Measurements from ENCODE around the gene CCDC82. TPM values are rescaled to one million over a fixed set of nuclear protein-coding genes. Genes with fewer than 3 reads are reported as not detected.

CCDC82 gene
- total RNA-seq, 1 donor from 2014 or later, result 25.5 TPM

GRCh38 chr11:96322775-96323641 lies 66.7 kb downstream of the CCDC82 start:
- no peak overlapping the region for H3K4me3 ChIP-seq (ENCODE audit: low read depth, low read length)
- no peaks in the 10 kb centered on the region for H3K27me3 ChIP-seq (ENCODE audit: control insufficient read depth, insufficient read depth, low read length)
- no peak for DNase-seq (ENCODE audit: low read depth)
- TF ChIP-seq CTCF (IDR thresholded peaks at IDR 0.05; ENCODE audit: insufficient read depth, low read length, poor library complexity, severe bottlenecking), result no peak
- H3K36me3 ChIP-seq (ENCODE audit: control insufficient read depth, insufficient read depth, low read length), result no peaks in the 10 kb centered on the region

- DNase-seq (ENCODE audit: low read depth), result no peak
- TF ChIP-seq CTCF (IDR thresholded peaks at IDR 0.05; ENCODE audit: insufficient read depth, low read length, poor library complexity, severe bottlenecking), result no peak
- Histone ChIP-seq H3K27me3 (ENCODE audit: control insufficient read depth, insufficient read depth, low read length) (no peaks in the 10 kb centered on the region), H3K36me3 (ENCODE audit: control insufficient read depth, insufficient read depth, low read length) (peaks cover 2% of the 10 kb centered on the region), H3K4me3 (ENCODE audit: low read depth, low read length) (no peak overlapping the region)
Measured at GRCh38 chr11:96321091-96321490, 68.6 kb downstream of the CCDC82 start.

GRCh38 chr11:96319898-96320656 lies 69.6 kb downstream of the CCDC82 start:
- no peak for DNase-seq (ENCODE audit: low read depth)
- TF ChIP-seq CTCF (IDR thresholded peaks at IDR 0.05; ENCODE audit: insufficient read depth, low read length, poor library complexity, severe bottlenecking), result no peak
- no peaks in the 10 kb centered on the region for H3K27me3 ChIP-seq (ENCODE audit: control insufficient read depth, insufficient read depth, low read length)
- no peak overlapping the region for H3K4me3 ChIP-seq (ENCODE audit: low read depth, low read length)
- peaks cover 2% of the 10 kb centered on the region for H3K36me3 ChIP-seq (ENCODE audit: control insufficient read depth, insufficient read depth, low read length)

GRCh38 chr11:96318850-96319249 lies 70.9 kb downstream of the CCDC82 start:
- Histone ChIP-seq H3K4me3 (ENCODE audit: low read depth, low read length) (no peak overlapping the region), H3K36me3 (ENCODE audit: control insufficient read depth, insufficient read depth, low read length) (peaks cover 2% of the 10 kb centered on the region), H3K27me3 (ENCODE audit: control insufficient read depth, insufficient read depth, low read length) (no peaks in the 10 kb centered on the region)
- no peak for TF ChIP-seq CTCF (IDR thresholded peaks at IDR 0.05; ENCODE audit: insufficient read depth, low read length, poor library complexity, severe bottlenecking)
- DNase-seq (ENCODE audit: low read depth), result no peak

GRCh38 chr11:96318399-96318798 lies 71.3 kb downstream of the CCDC82 start:
- no peaks in the 10 kb centered on the region for H3K27me3 ChIP-seq (ENCODE audit: control insufficient read depth, insufficient read depth, low read length)
- DNase-seq (ENCODE audit: low read depth), result no peak
- peaks cover 2% of the 10 kb centered on the region for H3K36me3 ChIP-seq (ENCODE audit: control insufficient read depth, insufficient read depth, low read length)
- TF ChIP-seq CTCF (IDR thresholded peaks at IDR 0.05; ENCODE audit: insufficient read depth, low read length, poor library complexity, severe bottlenecking), result no peak
- no peak overlapping the region for H3K4me3 ChIP-seq (ENCODE audit: low read depth, low read length)

Measured in kidney epithelial cell (primary cell).